K562 (cell line): ENCODE data around the gene PREX1. TPM values are rescaled to one million over a fixed set of nuclear protein-coding genes. Genes with fewer than 3 reads are reported as not detected.

ENCODE experiments used
- ATAC-seq: fragments of 200-7000 bp; cut with Tn5 transposase; 3 replicates; pipeline ENCODE4 v1.9.1; 2020; ENCODE audit warnings: moderate library complexity
- BruUV-seq: library from RNA; stranded (reverse); fragments of 400-500 nt; replicated peaks from 2 replicates; lab custom pipeline; 2021; lab: Mats Ljungman, UMichigan
- CTCF ChIA-PET: fragments of 300-600 bp; formaldehyde crosslinking; extraction: SDS; loops from one replicate; lab custom pipeline; 2021; ENCODE audit warnings: low intra/inter-chr PET ratio; lab: Yijun Ruan, JAX
- POLR2A ChIA-PET: fragments of 300-600, 350-650 bp; sonication (Branson Sonifier 250); formaldehyde crosslinking; extraction: SDS; loops from one replicate; lab custom pipeline; 2021; ENCODE audit warnings: antibody characterized with exemption, inconsistent platforms; lab: Yijun Ruan, JAX
- DNase-seq, 4 experiments: peaks; one replicate each; pipeline versions ENCODE4 v3.0.0 to v3.0.0-alpha.2; 2011 to 2018; ENCODE audit warnings: low spot score in 3 of 4, mixed read lengths in 3 of 4; ENCODE audit errors: extremely low read depth in 1 of 4
- FAIRE-seq: peaks from 2 replicates; lab custom pipeline; 2011; peaks lifted over from hg19 to GRCh38; lab: Jason Lieb, UNC
- H2AFZ ChIP-seq: 2 replicates; pipeline ENCODE4 v1.6.0; 2011; ENCODE audit warnings: low read depth, low read length, control low read depth, inconsistent platforms
- H3K27ac ChIP-seq: fragments of 200-600 bp; 3 replicates; pipeline ENCODE4 v1.8.0; 2011; ENCODE audit warnings: low read depth, mild to moderate bottlenecking, control low read depth, inconsistent platforms, low read length, moderate library complexity, mixed read lengths; ENCODE audit errors: extremely low read depth
- H3K27me3 ChIP-seq, 2 experiments: fragments of 300-600 bp in 1 of 2; 2 replicates in 1 of 2; 3 replicates in 1 of 2; pipeline versions ENCODE4 v1.6.0 to v1.8.0; 2011; ENCODE audit warnings: inconsistent platforms in 2 of 2, low read length in 2 of 2, mild to moderate bottlenecking in 1 of 2, mixed read lengths in 1 of 2, moderate library complexity in 1 of 2; ENCODE audit not compliant: control insufficient read depth in 2 of 2, insufficient read depth in 2 of 2
- H3K36me3 ChIP-seq: fragments of 300-600 bp; 3 replicates; pipeline ENCODE4 v1.8.0; 2011; ENCODE audit warnings: mild to moderate bottlenecking, low read length, inconsistent platforms; ENCODE audit not compliant: control insufficient read depth, insufficient read depth
- H3K4me1 ChIP-seq, 2 experiments: fragments of 200-600 bp in 1 of 2; replicated peaks in 1 of 2; 2 replicates in 1 of 2; 3 replicates in 1 of 2; pipeline versions ENCODE4 v1.5.1 to v1.8.0; 2011; ENCODE audit warnings: inconsistent platforms in 2 of 2, low read length in 2 of 2, mild to moderate bottlenecking in 1 of 2, mixed read lengths in 1 of 2, moderate library complexity in 1 of 2; ENCODE audit not compliant: control insufficient read depth in 2 of 2, insufficient read depth in 2 of 2
- H3K4me2 ChIP-seq: 2 replicates; pipeline ENCODE4 v1.6.1; 2011; ENCODE audit warnings: low read length, control low read depth, inconsistent platforms, mixed read lengths; ENCODE audit not compliant: insufficient read depth
- H3K4me3 ChIP-seq: fragments of 200-600 bp; sonication (generic), shearing (Covaris generic); 2 replicates; pipeline ENCODE4 v1.5.1; 2016; ENCODE audit warnings: control low read depth, inconsistent platforms
- H3K79me2 ChIP-seq: fragments of 200-600 bp; 3 replicates; pipeline ENCODE4 v1.8.0; 2011; ENCODE audit warnings: low read length, inconsistent platforms; ENCODE audit not compliant: control insufficient read depth, insufficient read depth
- H3K9ac ChIP-seq, 2 experiments: 2 replicates each; pipeline versions ENCODE4 v1.6.0 to v1.6.1; 2011; ENCODE audit warnings: low read depth in 2 of 2, low read length in 2 of 2, control low read depth in 1 of 2, inconsistent platforms in 1 of 2, mild to moderate bottlenecking in 1 of 2, mixed read lengths in 1 of 2; ENCODE audit not compliant: insufficient read depth in 1 of 2
- H3K9me1 ChIP-seq: one replicate; pipeline ENCODE4 v1.6.0; 2011; ENCODE audit warnings: inconsistent platforms, mild to moderate bottlenecking, low read length, moderate library complexity; ENCODE audit not compliant: control insufficient read depth, insufficient read depth
- H3K9me3 ChIP-seq: replicated peaks from 2 replicates; pipeline ENCODE4 v1.5.1; 2011; ENCODE audit warnings: low read depth, low read length, inconsistent platforms; ENCODE audit not compliant: control insufficient read depth, insufficient read depth
- H4K20me1 ChIP-seq: replicated peaks from 2 replicates; pipeline ENCODE4 v1.6.1; 2011; ENCODE audit warnings: low read length, inconsistent platforms, mixed read lengths; ENCODE audit not compliant: control insufficient read depth, insufficient read depth
- CTCF ChIP-seq, 3 experiments: IDR thresholded peaks in 2 of 3; conservative IDR thresholded peaks in 1 of 3; 2 replicates each; pipeline ENCODE4 v1.5.1; 2011 to 2012; ENCODE audit warnings: low read length in 3 of 3, mild to moderate bottlenecking in 3 of 3, control low read depth in 2 of 3, improper control_type of control experiment in 1 of 3, inconsistent platforms in 1 of 3, low read depth in 1 of 3, mixed read lengths in 1 of 3, moderate library complexity in 1 of 3; ENCODE audit not compliant: insufficient read depth in 2 of 3
- FIP1L1 ChIP-seq: fragments of 200-400 bp; formaldehyde crosslinking; IDR thresholded peaks from 2 replicates; pipeline ENCODE4 v1.6.1; 2018; ENCODE audit warnings: mild to moderate bottlenecking, low read depth, low read length; ENCODE audit not compliant: poor library complexity, severe bottlenecking
- PHF21A ChIP-seq: fragments of 450-650 bp; IDR thresholded peaks from 2 replicates; pipeline ENCODE4 v1.6.1; 2017; ENCODE audit warnings: low read depth, borderline replicate concordance
- TCF3 ChIP-seq: sonication (generic); formaldehyde crosslinking; IDR thresholded peaks from 2 replicates; pipeline ENCODE4 v1.4.0; 2020; ENCODE audit warnings: mild to moderate bottlenecking, missing genetic modification reagents
- ZBTB11 ChIP-seq, 3 experiments: fragments of 200-800 bp in 1 of 3; fragments of 250-450 bp in 1 of 3; fragments of 450-650 bp in 1 of 3; sonication (Bioruptor Pico) in 1 of 3; sonication (Bioruptor generic) in 1 of 3; formaldehyde crosslinking in 1 of 3; IDR thresholded peaks; 2 replicates each; pipeline versions ENCODE4 v1.6.1 to v1.8.0; 2016 to 2022; ENCODE audit warnings: mild to moderate bottlenecking in 2 of 3, missing genetic modification characterization in 2 of 3, missing compliant biosample characterization in 1 of 3, moderate library complexity in 1 of 3
- WGBS: fragments of 100-300 bp; shearing (Covaris generic); methylation state at CpG from one replicate; pipeline ENCODE4 v1.1.6; 2016; ENCODE audit warnings: low coverage, mixed read lengths; ENCODE audit not compliant: insufficient coverage; ENCODE audit errors: missing lambda C conversion rate; 5-methylcytosine and 5-hydroxymethylcytosine counted together
- in situ Hi-C: fragments of 300-500 bp; cut with MboI; formaldehyde crosslinking; loops from 4 replicates; pipeline ENCODE4 v1.15.0; 2018; ENCODE audit warnings: inconsistent platforms, mixed read lengths
- intact Hi-C: fragments of 100-400 bp; cut with micrococcal nuclease; formaldehyde crosslinking; loops from 2 replicates; pipeline ENCODE4 v1.14.2; 2022
- polyA plus RNA-seq, 8 experiments: library from polyadenylated mRNA; depleted of rRNA in 4 of 8; stranded (reverse) in 5 of 8; unstranded in 3 of 8; fragments of >200 nt; fragmentation: Nextera tagmentation in 2 of 8; fragmentation: Illumina TruSeq in 1 of 8; extraction: Ambion mirVana in 2 of 8; extraction: Trizol in 1 of 8; gene quantifications; 2 replicates each; pipeline versions ENCODE4 v1.2.1 to v1.2.3, GENCODE V29; 2011 to 2014; ENCODE audit warnings: inconsistent platforms in 1 of 8, missing spikeins in 1 of 8
- total RNA-seq, 7 experiments: library from RNA; depleted of rRNA in 6 of 7; stranded (reverse); fragments of >200 nt in 6 of 7; fragmentation: Illumina TruSeq in 2 of 7; extraction: Trizol in 2 of 7; gene quantifications; 2 replicates each; pipeline versions ENCODE4 v1.2.1 to v1.2.3, GENCODE V29; 2011 to 2021; ENCODE audit warnings: low replicate concordance in 1 of 7
- TF ChIP-seq, protein P1 (sequence below): sonication (generic); formaldehyde crosslinking; IDR thresholded peaks from 2 replicates; pipeline ENCODE4 v1.8.0; 2022; ENCODE audit warnings: missing genetic modification reagents, mild to moderate bottlenecking, borderline replicate concordance

The PREX1 gene
- total and polyA plus RNA-seq, 9 of the 15 experiments (the other 6 are each of a cell fraction or from before 2014, with no cell fraction given), result 0.37 to 10.4 (median 4.8) TPM

DNA sequence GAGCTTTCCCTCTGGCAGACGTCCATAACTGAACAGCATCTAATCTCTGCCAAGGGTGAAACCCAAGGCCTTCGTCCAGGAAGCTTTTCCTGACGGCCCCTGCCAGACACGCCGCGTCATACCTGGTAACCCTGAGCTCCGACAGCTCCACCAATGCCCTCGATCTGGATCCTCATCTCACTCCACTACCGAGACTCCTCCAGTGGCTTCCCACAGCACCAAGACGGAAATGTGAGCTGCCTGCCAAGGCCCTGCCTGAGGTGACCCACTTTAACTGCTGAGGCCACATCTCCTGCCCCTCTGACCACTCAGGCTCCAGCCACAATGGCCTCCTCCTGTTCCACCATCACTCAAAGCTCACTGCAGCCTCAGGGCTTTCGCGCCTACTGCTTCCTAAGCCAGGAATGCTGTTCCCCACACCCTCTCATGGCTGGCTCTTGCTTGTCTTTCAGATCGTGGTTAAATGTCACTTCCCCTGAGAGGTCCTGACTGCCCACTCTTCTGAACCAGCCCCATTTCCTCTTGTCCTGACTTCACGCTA is 143.2 kb downstream of the PREX1 start:
- Histone ChIP-seq H3K4me3 (no peak overlapping the region), H3K9ac (no peak overlapping the region), H3K4me1 (peaks cover 17 to 27% of the 10 kb centered on the region in 2 experiments), H3K27ac (no peak overlapping the region), H2AFZ (no peak overlapping the region), H3K4me2 (no peak overlapping the region), H3K36me3 (no peaks in the 10 kb centered on the region), H3K27me3 (no peaks in the 10 kb centered on the region; a peak in 1 of 5 replicates)
- TF ChIP-seq, protein P1, sequence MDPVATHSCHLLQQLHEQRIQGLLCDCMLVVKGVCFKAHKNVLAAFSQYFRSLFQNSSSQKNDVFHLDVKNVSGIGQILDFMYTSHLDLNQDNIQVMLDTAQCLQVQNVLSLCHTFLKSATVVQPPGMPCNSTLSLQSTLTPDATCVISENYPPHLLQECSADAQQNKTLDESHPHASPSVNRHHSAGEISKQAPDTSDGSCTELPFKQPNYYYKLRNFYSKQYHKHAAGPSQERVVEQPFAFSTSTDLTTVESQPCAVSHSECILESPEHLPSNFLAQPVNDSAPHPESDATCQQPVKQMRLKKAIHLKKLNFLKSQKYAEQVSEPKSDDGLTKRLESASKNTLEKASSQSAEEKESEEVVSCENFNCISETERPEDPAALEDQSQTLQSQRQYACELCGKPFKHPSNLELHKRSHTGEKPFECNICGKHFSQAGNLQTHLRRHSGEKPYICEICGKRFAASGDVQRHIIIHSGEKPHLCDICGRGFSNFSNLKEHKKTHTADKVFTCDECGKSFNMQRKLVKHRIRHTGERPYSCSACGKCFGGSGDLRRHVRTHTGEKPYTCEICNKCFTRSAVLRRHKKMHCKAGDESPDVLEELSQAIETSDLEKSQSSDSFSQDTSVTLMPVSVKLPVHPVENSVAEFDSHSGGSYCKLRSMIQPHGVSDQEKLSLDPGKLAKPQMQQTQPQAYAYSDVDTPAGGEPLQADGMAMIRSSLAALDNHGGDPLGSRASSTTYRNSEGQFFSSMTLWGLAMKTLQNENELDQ (CRISPR knock-in tag), result no peak
- TF ChIP-seq PHF21A (no peak), CTCF (IDR thresholded peaks at IDR 0.05 in 2 of 3, conservative IDR thresholded peaks at IDR 0.05 in 1 of 3; ENCODE audit: insufficient read depth in 2 of 3, low read depth in 1 of 3, low read length in 3 of 3) (no peak), FIP1L1 (no peak), TCF3 (CRISPR knock-in tag) (no peak), ZBTB11 (CRISPR knock-in tag; IDR thresholded peaks at IDR 0.05) (peak in 1 of 3 experiments; percentile 10; a peak in 1 of 6 replicates)
- TF ChIP-seq, all 486 proteins: peak for 1
- no peaks in the 10 kb centered on the region for H3K9me3 ChIP-seq
- WGBS, result 63% methylated on average over 14 of the region's 14 CpGs
- no peaks in the 10 kb centered on the region for H3K9me1 ChIP-seq
- no peak for DNase-seq
- FAIRE-seq, result no peak
- CTCF ChIA-PET, result no interaction called here
- intact Hi-C loops, result no loop called here
- in situ Hi-C loops, result no loop called here
- no peaks in the 10 kb centered on the region for H3K79me2 ChIP-seq
- no peak for ATAC-seq
- BruUV-seq, result no TSS peak
- POLR2A ChIA-PET, result interaction anchor here (1.0 kb wide), 2 partner anchors 8 to 16 kb away, joined by 3 to 9 read pairs; no protein-coding TSS in a partner anchor
- peaks cover 28% of the 10 kb centered on the region for H4K20me1 ChIP-seq
